AG08395 (cell line): ENCODE results near the gene HES4.

Source experiments
- DNase-seq: peaks from one replicate; pipeline ENCODE4 v3.0.0; 2012; ENCODE audit warnings: mixed read lengths, low spot score

Gene HES4, protein sequence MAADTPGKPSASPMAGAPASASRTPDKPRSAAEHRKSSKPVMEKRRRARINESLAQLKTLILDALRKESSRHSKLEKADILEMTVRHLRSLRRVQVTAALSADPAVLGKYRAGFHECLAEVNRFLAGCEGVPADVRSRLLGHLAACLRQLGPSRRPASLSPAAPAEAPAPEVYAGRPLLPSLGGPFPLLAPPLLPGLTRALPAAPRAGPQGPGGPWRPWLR

DNA sequence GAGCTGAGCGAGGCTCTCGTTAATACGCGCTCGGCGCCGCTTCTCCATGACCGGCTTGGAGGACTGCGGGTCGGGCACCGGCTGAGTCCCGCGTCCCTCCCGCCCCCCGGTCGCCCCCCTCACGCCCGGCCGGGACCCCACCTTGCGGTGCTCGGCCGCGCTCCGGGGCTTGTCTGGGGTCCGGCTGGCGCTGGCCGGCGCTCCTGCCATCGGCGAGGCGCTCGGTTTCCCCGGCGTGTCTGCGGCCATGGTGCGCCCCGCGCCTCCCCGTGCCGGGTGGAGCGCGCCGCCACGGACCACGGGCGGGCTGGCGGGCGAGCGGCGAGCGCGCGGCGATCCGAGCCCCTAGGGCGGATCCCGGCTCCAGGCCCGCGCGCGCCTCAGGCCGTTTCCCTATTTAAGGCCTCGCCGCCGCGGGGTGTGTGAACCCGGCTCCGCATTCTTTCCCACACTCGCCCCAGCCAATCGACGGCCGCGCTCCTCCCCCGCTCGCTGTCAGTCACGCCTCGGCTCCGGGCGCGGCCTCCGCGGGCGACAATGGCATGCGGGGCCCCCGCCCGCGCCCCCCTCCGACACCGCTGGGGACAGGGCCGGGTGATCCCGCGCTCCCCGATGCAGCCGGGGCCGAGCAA lies at the start of gene HES4:
TSS of gene HES4 (minus strand) at position 373 of the 632 bp plus-strand sequence. CDS start at position 249, 124 bp downstream.
- peak; percentile 93 for DNase-seq

DNA sequence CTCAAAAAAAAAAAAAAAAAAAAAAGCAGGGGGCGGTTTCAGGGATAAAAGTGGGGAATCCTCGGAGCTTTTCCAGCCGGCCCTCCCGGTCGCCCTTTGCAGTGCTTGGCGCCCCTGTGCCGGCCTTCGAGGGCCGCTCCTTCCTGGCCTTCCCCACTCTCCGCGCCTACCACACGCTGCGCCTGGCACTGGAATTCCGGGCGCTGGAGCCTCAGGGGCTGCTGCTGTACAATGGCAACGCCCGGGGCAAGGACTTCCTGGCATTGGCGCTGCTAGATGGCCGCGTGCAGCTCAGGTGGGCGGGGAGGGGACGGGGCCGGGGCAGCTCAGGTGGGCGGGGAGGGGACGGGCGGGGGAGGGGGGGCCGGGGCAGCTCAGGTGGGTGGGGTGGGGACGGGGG lies 48.9 kb upstream of the HES4 start:
- no peak for DNase-seq

DNA sequence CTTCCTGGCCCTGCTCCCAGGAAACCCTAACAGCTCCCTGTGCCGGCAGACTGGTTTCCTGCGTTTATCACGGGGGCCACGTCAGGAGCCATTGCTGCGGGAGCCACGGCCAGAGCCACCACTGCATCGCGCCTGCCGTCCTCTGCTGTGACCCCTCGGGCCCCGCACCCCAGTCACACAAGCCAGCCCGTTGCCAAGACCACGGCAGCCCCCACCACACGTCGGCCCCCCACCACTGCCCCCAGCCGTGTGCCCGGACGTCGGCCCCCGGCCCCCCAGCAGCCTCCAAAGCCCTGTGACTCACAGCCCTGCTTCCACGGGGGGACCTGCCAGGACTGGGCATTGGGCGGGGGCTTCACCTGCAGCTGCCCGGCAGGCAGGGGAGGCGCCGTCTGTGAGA lies 48.1 kb upstream of the HES4 start:
- no peak for DNase-seq

DNA sequence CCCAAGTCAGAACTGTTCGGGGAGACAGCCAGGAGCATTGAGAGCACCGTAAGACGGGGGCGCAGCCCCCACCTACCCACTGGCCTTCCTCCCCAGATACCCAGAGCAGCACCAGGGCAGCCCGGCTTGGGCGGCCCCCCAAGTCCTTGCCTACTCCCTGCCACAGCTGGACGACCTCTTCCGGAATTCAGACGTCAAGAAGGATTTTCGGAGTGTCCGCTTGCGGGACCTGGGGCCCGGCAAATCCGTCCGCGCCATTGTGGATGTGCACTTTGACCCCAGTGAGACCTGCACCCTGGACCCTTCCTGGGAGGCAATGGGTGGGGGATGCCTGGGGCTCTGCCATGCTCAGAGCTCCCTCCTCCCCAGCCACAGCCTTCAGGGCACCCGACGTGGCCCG lies 47.5 kb upstream of the HES4 start:
- DNase-seq, result no peak

DNA sequence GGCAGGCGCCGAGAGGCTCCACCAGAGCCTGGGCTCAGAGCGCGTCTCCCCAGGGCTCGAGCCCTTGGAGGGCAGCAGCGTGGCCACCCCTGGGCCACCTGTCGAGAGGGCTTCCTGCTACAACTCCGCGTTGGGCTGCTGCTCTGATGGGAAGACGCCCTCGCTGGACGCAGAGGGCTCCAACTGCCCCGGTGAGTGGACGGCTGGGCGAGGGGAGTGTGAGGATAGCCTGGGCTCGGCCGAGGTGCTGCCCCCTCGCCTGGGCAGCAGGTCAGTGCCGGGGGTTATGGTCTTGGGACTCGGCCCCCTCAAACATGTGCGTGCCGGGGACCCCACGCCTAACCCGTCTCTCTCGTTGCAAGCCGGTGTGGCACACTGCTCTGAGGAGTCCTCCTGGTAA lies 46.9 kb upstream of the HES4 start:
- DNase-seq, result no peak

DNA sequence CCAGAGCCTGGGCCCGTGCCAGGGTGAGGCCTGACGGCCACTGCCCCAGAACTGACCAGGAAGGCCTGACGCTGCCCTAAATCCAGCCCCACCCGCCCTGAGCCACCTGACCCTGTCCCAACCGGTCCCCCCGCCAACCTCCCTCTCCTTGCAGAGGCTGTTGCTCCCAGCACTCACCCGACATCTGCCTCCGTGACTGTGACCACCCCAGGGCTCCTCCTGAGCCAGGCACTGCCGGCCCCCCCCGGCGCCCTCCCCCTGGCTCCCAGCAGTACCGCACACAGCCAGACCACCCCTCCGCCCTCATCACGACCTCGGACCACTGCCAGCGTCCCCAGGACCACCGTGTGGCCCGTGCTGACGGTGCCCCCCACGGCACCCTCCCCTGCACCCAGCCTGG lies 46.3 kb upstream of the HES4 start:
- DNase-seq, result no peak

DNA sequence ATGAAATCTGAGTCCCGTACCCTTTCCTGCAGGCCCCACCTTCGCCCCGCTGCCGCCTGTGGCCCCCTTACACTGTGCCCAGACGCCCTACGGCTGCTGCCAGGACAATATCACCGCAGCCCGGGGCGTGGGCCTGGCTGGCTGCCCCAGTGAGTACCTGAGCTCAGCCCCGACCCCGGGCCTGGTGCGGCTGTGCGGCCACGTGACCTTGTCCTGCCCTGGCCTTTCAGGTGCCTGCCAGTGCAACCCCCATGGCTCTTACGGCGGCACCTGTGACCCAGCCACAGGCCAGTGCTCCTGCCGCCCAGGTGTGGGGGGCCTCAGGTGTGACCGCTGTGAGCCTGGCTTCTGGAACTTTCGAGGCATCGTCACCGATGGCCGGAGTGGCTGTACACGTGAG lies 45.2 kb upstream of the HES4 start:
- no peak for DNase-seq

DNA sequence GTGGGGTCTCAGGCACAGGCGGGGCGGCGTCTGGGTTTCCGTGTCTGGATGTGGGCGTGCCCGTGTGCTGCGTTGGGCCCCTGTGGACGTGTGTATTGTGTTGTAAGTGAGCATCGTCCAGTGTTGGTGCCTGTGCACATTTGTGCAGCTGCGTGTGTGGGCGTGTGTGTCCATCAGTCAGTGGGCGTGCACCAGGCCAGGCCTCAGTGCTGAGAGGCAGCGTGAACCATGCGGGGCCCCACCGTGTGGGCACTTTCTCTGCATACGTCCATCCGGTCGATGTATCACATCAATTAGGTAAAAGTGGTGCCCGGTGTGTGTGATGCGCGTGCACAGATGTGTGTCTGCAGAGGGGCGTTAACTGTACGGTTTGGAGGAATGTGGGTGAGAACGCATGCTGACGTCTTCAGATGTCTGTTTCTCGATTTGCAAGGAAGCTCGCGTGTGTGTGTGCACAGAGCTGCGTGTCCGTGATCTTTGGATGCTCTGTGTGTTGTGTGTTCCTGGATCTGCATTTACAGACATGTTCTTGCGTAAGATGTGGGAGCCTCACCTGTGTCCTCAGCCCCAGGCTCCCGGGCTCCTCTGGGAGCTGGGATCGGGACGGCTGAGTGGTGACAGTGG lies 44.7 kb upstream of the HES4 start:
- no peak for DNase-seq

DNA sequence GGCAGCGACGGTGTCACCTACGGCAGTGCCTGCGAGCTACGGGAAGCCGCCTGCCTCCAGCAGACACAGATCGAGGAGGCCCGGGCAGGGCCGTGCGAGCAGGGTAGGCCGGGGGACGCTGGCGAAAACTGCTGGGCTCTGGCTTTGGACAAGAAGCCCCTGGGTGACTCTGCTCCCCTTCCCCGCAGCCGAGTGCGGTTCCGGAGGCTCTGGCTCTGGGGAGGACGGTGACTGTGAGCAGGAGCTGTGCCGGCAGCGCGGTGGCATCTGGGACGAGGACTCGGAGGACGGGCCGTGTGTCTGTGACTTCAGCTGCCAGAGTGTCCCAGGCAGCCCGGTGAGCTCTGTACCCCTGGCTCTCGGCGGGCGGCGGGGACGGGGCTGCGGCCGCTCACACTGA lies 44.0 kb upstream of the HES4 start:
- no peak for DNase-seq

DNA sequence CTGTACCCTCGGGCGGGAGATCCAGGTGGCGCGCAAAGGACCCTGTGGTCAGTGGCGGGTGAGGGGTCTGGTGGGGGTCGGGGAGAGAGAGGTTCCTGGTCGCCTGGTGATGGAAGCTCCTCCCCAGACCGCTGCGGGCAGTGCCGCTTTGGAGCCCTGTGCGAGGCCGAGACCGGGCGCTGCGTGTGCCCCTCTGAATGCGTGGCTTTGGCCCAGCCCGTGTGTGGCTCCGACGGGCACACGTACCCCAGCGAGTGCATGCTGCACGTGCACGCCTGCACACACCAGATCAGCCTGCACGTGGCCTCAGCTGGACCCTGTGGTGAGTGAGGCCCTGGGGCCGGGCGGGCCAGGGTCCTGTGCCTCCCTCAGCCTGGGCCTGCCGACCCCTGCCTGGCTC lies 43.5 kb upstream of the HES4 start:
- no peak for DNase-seq

DNA sequence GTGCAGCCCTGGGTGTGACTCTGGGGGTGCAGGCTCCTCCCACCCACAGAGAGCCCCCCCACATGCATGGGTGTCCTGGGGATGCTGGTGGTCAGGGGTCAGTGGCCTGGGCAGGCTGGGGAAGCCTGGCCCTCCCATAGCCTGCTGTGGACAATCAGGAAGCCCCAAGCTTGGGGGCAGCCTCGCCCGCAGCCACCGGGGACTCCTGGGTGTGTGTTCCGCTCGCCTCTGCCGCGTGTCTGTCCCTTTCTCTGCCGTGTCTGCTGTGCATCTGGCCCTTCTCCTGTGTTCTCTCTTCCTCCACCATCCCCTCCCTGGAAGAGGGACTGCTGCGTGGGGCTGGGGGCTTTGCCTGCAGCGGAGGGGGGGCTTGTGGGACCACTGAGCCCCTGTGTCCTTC lies 42.9 kb upstream of the HES4 start:
- no peak for DNase-seq

DNA sequence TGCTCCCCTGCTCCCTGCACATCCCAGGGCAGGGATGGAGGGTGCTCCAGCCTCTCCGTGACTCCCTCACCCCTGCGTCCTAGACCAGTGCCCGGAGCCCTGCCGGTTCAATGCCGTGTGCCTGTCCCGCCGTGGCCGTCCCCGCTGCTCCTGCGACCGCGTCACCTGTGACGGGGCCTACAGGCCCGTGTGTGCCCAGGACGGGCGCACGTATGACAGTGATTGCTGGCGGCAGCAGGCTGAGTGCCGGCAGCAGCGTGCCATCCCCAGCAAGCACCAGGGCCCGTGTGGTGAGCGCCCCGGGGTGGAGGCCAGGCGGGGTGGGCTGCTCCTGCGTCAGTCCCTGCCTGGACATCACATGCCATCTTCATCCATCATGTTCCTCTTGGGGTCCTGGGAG lies 42.0 kb upstream of the HES4 start:
- DNase-seq, result no peak

DNA sequence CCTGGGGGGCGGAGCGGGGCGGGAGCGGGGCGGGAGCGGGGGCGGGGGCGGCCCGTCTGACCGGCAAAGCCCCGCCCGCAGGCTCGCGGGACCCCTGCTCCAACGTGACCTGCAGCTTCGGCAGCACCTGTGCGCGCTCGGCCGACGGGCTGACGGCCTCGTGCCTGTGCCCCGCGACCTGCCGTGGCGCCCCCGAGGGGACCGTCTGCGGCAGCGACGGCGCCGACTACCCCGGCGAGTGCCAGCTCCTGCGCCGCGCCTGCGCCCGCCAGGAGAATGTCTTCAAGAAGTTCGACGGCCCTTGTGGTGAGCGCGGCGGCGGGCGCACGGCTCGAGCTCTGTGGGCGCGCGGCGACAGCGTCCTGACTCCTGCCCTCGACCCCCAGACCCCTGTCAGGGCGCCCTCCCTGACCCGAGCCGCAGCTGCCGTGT lies 41.2 kb upstream of the HES4 start:
- no peak for DNase-seq

DNA sequence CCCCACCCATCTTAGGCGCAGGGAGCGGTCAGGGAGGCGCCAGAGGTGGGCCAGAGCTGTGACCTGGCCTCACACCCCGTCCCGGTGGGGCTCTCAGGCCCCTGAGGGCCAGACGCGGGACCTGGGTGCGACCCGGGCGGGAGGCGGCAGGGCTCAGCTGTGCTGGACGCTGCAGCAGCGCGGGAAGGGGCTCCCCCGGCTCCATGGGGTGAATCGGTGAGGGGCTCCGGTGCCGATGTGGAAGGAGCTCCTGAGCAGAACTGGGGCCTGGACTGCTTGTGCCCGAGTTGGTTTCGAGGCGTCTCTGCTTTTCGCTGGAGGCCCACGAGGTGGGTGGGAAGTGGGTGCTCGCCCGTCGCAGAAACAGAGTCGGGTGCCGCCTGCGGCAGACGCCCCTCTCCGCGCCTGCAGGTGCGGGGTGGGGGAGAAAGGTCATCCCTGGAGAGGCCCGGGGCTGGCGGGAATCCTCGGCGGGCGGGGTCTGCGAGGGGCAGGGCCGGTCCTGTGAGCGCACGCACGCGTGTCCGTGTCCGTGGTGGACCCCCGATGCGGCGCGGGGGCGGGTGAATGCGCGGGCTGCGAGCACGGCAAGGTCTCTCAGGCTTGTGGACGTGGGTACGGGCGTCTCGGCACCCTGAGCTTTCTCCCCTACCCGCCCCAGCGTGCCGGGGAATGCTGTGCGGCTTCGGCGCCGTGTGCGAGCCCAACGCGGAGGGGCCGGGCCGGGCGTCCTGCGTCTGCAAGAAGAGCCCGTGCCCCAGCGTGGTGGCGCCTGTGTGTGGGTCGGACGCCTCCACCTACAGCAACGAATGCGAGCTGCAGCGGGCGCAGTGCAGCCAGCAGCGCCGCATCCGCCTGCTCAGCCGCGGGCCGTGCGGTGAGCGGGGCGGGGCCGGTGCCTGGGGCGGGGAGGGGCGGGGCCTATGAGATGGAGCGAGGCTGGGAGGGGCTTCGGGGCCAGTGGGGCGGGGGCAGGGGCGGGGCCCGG lies 40.4 kb upstream of the HES4 start:
- peak; percentile 97 for DNase-seq

DNA sequence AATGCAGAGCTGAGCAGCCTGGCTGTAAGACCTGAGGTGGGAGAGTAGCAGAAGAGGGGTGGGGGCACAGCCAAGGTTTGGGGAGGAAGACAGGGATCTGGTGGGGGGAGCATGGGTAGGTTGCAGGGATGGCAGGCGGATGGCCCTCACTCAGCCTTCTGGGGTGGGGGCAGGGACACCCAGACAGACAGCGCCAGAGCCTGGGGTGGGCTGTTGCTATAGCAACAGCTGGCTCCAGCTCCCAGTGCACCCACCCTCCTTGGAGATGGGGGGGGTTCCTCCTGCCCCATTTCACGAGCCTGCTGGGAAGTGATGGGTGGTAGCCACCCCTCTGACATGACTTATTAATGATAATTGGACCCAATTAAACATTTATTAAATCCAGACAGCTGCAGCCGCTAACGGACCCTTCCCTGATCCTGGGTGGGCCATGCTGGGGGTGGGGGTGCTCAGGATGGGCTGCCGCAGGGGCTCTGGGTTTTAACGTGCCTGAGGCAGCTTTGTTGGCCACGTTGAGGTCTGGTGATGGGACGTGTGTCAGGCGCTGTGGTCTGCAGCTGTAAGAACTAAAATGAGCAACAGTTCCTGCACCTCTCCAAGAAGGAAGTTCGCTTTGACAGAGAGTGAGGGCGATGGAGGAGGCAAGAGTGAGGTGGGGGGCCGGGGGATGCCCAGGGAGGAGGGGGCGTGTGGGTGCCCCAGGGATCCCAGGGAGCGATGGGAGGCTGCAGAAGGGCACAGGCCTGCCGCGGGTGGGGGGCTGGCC lies 39.4 kb upstream of the HES4 start:
- no peak for DNase-seq

DNA sequence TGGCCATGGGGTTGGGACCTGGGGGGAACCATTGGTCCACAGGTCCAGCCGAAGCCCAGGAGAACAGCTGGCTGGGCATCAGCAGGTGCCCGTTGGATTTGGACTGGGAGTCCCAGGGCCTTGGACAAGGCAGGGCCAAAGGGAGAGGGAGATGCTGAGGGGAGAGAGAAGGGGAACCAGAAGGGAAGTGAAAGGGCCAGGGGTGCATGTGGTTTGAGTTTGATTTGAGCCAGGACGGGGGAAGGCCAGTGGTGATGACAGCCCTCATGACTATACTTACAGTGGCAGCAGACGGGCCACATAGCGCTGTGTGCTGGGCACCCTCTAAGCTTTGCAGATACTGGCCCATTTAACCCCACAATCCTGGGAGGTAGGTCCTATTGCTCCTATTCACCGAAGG lies 38.8 kb upstream of the HES4 start:
- no peak for DNase-seq

DNA sequence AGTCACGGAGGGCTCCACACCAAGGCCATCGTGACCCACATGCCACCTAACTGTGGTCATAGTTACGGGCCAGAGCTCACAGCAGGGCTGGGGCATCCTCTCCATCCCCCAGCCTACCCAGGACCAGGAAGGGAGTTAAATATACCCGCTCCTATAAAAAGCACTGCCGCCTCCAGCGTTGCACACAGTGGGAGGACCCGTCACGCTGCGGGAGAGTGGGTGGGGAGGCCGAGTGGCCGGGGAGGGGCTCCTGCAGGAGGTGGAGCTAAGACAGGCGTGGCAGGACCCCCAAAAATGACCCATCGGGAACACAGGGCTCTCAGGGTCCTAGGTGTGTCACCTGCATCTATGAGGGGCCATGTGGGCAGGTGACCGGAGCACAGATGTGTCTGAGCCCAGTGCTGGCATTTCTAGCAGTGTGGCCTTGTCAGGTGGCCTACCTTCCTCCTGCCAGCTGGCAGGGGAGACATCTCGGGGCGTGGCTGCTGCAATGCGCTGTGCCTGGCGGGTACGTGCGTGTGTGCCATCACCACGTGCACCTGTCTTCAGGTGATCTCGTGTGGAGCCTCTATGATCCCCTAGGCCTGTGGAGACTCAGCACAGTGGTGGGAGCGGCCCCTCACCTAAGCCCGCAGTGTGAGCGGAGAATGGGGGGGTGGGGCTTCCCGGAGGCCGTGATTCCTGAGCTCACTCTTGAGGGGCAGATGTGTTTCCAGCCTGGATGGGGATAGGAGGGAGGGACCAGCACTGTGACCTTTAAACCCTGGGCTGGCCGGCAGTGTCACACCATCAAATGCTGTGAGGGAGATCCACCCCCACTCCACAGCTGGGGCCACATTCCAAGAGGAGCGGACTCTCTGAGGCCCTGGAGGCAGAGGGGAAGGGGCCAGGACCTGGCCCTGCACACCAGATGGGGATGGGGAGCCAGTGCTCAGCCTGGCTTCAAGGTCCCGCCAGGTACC lies 37.8 kb upstream of the HES4 start:
- no peak for DNase-seq

DNA sequence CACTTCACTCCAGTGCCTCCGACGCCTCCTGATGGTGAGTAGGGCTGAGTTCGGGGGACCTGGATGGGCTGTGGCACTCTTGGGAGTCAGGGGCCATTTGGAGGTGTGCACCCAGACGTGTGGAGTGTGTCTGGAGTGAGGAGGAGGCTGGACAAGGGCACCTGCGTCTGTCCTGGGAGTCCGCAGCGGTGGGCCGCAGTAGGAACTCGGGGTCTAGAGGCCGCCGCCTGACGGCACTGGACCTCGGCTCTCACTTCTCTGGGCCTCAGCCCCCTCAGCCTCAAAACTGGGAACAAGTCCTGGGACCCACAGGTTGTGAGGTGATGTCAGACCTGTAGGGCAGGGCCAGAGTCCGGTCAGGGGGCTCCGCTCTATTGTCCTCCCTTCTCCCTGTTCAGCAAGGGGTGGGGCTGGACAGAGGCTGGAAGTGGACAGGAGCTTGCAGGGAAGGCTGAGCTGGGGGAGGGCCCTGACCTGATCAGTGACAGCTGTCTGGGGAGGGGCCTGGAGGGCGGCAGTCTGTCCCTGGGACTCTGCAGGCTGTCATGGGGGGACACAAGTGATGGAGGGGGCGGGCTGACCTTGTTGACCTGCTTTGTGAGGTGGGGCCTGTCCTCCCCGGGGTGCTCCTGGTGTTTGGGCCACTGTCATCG lies 35.5 kb upstream of the HES4 start:
- no peak for DNase-seq

DNA sequence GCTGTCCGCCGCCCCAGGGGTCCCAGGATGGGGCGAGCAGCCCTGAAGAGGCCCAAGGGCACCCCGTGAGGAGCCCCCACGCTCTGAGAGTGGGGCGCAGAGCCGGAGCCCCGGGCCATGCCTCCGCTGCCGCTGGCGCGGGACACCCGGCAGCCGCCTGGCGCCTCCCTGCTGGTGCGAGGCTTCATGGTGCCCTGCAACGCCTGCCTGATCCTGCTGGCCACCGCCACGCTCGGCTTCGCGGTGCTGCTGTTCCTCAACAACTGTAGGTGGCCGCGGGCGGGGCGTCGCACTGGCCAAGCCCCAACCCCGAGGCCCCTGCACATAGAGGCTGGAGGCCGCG lies 34.5 kb upstream of the HES4 start:
- DNase-seq, result no peak
